Memory B cell (primary cell): ENCODE results near the gene OR10X1.
A peak's percentile ranks its signal among the peaks of the same experiment; 100 is the strongest.

Experiments
- ATAC-seq: fragments of 150-1000 bp; cut with Tn5 transposase; 2 replicates; pipeline ENCODE4 v1.10.0; 2021; ENCODE audit warnings: low read depth, mild to moderate bottlenecking, moderate library complexity
- DNase-seq, 2 donors: peaks; one replicate each; pipeline ENCODE4 v3.0.0; 2022; ENCODE audit warnings: low spot score in 2 of 2
- H3K27ac Mint-ChIP-seq: one replicate; pipeline ENCODE4 v1.8.0; 2022; ENCODE audit warnings: mild to moderate bottlenecking, moderate library complexity, mixed read lengths
- H3K27me3 Mint-ChIP-seq: one replicate; pipeline ENCODE4 v1.8.0; 2022; ENCODE audit warnings: mixed read lengths
- H3K36me3 Mint-ChIP-seq: one replicate; pipeline ENCODE4 v1.8.0; 2022; ENCODE audit warnings: mild to moderate bottlenecking, mixed read lengths
- H3K4me1 Mint-ChIP-seq: one replicate; pipeline ENCODE4 v1.8.0; 2022; ENCODE audit warnings: mixed read lengths
- H3K4me3 Mint-ChIP-seq: one replicate; pipeline ENCODE4 v1.8.0; 2022; ENCODE audit warnings: mild to moderate bottlenecking, moderate library complexity, mixed read lengths
- H3K9me3 Mint-ChIP-seq: one replicate; pipeline ENCODE4 v1.8.0; 2022; ENCODE audit warnings: mixed read lengths

The OR10X1 gene, protein sequence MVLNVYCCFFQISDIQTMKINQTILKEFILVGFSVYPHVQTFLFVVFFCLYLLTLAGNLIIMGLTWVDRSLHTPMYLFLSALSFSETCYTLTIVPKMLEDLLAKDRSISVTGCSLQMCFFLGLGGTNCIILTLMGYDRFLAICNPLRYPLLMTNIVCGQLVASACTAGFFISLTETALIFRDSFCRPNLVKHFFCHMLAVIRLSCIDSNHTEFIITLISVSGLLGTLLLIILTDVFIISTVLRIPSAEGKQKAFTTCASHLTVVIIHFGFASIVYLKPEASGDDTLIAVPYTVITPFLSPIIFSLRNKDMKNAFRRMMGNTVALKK

DNA sequence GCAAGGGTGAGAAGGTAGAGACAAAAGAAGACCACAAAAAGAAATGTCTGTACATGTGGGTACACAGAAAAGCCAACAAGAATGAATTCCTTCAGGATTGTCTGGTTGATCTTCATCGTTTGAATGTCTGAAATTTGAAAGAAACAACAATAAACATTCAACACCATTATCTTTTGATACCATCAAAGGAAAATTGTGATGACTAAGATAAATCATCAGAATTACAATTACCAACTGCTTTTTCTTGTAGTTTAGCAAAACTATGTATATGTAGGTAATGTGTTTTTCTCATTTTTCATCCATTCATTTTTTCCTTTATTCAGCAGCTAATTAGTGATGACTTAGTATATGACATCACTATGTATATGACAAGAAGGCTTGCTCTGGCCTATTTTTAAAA lies at the start of gene OR10X1:
Gene OR10X1 (minus strand): TSS at position 167 of the 400 bp plus-strand sequence. CDS start 0 bp downstream, at position 167.
- Mint-ChIP-seq H3K4me1 (no peaks in the 10 kb centered on the region), H3K27ac (no peak within 1 kb of the TSS), H3K27me3 (peaks cover 12% of the 10 kb centered on the region), H3K4me3 (no peak within 1 kb of the TSS), H3K9me3 (no peaks in the 10 kb centered on the region), H3K36me3 (no peaks in the 10 kb centered on the region)
- ATAC-seq (no peak), DNase-seq (no peak)

- no peak for DNase-seq
- Mint-ChIP-seq H3K27ac (no peak overlapping the region), H3K4me1 (peaks cover 9% of the 10 kb centered on the region), H3K9me3 (no peaks in the 10 kb centered on the region), H3K36me3 (no peaks in the 10 kb centered on the region), H3K27me3 (peaks cover 4% of the 10 kb centered on the region), H3K4me3 (no peak overlapping the region)
- ATAC-seq = no peak
These were observed 34.1 kb upstream of the OR10X1 start for GRCh38 chr1:158613764-158614163.

GRCh38 chr1:158611916-158612315 lies 32.2 kb upstream of the OR10X1 start:
- ATAC-seq (no peak), DNase-seq (no peak)
- Mint-ChIP-seq H3K27me3 (peaks cover 3% of the 10 kb centered on the region), H3K4me1 (peaks cover 9% of the 10 kb centered on the region), H3K36me3 (no peaks in the 10 kb centered on the region), H3K9me3 (no peaks in the 10 kb centered on the region), H3K27ac (no peak overlapping the region), H3K4me3 (no peak overlapping the region)

DNA sequence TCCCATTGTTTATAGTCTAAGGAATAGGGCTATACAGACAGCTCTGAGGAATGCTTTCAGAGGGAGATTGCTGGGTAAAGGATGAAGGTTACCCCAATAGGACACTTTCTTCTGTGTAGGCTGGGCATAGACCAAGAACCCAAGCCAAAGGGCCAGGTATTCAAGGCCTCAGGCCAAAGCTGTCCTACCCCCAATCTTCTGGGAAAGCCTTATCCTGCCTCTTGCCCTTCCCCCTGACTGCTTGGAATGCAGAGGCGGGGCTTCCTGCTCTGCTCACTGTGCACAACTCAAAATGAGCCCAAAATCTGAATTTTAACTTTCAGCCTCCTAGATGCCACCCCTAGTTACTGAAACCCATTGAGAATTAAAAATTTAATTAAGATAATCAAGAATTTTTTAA lies 27.6 kb upstream of the OR10X1 start:
- peaks cover 3% of the 10 kb centered on the region for H3K27me3 Mint-ChIP-seq
- ATAC-seq = no peak
- H3K36me3 Mint-ChIP-seq = no peaks in the 10 kb centered on the region
- no peak overlapping the region for H3K27ac Mint-ChIP-seq
- H3K9me3 Mint-ChIP-seq = no peaks in the 10 kb centered on the region
- DNase-seq = no peak
- H3K4me3 Mint-ChIP-seq = no peak overlapping the region
- peaks cover 7% of the 10 kb centered on the region for H3K4me1 Mint-ChIP-seq

DNA sequence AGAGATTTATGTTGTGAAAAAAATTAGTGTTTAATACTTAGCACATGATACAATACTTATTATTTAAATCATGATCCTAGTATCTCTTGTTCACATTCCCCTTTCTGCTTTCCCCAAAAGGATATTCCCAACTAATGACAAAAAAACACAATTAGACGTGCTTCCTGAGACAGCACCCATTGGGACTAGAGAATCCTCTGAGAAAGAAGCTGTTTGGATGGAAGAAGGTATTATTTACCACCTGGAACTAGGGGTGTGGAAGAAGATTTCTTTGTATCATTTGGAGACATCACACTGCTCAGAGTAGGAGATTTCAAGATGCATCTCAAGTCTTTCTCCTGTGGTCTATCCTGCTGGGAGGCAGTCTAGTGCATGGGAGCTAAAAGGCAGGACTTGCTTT lies 25.3 kb upstream of the OR10X1 start, which contains the start of gene OR10Z1:
Gene OR10Z1 (plus strand): TSS at position 301 of the 400 bp plus-strand sequence. CDS start 1,171 bp downstream, outside the sequence.
- H3K27ac Mint-ChIP-seq = no peak within 1 kb of the TSS
- no peaks in the 10 kb centered on the region for H3K4me1 Mint-ChIP-seq
- no peaks in the 10 kb centered on the region for H3K27me3 Mint-ChIP-seq
- no peak within 1 kb of the TSS for H3K4me3 Mint-ChIP-seq
- H3K9me3 Mint-ChIP-seq = no peaks in the 10 kb centered on the region
- no peak for ATAC-seq
- DNase-seq = no peak
- no peaks in the 10 kb centered on the region for H3K36me3 Mint-ChIP-seq

DNA sequence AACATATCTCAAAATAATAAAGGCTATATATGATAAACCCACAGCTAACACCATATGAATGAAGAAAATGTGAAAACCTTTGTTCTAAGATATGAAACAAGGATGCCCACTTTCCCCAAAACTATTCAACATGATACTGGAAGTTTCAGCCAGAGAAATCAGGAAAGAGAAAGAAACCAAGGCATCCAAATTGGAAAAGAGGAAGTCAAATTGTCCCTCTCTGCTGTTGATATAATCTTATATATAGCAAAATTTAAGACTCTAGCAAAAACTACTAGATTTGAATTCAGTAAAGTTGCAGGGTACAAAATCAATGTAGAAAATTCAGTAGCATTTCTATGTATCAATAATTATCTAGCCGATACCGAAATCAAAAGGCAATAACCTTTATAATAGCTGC lies 21.0 kb upstream of the OR10X1 start:
- H3K27me3 Mint-ChIP-seq = peaks cover 7% of the 10 kb centered on the region
- no peak overlapping the region for H3K4me3 Mint-ChIP-seq
- ATAC-seq = no peak

GRCh38 chr1:158586942-158587341 lies 7.2 kb upstream of the OR10X1 start:
- Mint-ChIP-seq H3K36me3 (peaks cover 3% of the 10 kb centered on the region), H3K4me3 (no peak overlapping the region), H3K9me3 (peaks cover 9% of the 10 kb centered on the region), H3K27ac (no peak overlapping the region), H3K27me3 (peaks cover 10% of the 10 kb centered on the region), H3K4me1 (no peaks in the 10 kb centered on the region)
- ATAC-seq (no peak), DNase-seq (no peak)

More for the DNA sequence above, 21.0 kb upstream of the OR10X1 start:
- Mint-ChIP-seq H3K9me3 (peaks cover 17% of the 10 kb centered on the region), H3K27ac (no peak overlapping the region), H3K36me3 (peaks cover 11% of the 10 kb centered on the region), H3K4me1 (no peaks in the 10 kb centered on the region)
- no peak for DNase-seq

- no peak for ATAC-seq
- H3K9me3 Mint-ChIP-seq = peaks cover 7% of the 10 kb centered on the region
- H3K36me3 Mint-ChIP-seq = peaks cover 1% of the 10 kb centered on the region
- DNase-seq = no peak
- no peak overlapping the region for H3K27ac Mint-ChIP-seq
- H3K27me3 Mint-ChIP-seq = peaks cover 11% of the 10 kb centered on the region
- no peak overlapping the region for H3K4me3 Mint-ChIP-seq
- H3K4me1 Mint-ChIP-seq = no peaks in the 10 kb centered on the region
These were observed 4.3 kb upstream of the OR10X1 start for GRCh38 chr1:158583962-158584361.

GRCh38 chr1:158577561-158577960 lies 2.1 kb downstream of the OR10X1 start:
- ATAC-seq = no peak
- Mint-ChIP-seq H3K9me3 (no peaks in the 10 kb centered on the region), H3K27ac (no peak overlapping the region), H3K36me3 (no peaks in the 10 kb centered on the region), H3K4me3 (no peak overlapping the region), H3K27me3 (peaks cover 5% of the 10 kb centered on the region), H3K4me1 (no peaks in the 10 kb centered on the region)
- no peak for DNase-seq

DNA sequence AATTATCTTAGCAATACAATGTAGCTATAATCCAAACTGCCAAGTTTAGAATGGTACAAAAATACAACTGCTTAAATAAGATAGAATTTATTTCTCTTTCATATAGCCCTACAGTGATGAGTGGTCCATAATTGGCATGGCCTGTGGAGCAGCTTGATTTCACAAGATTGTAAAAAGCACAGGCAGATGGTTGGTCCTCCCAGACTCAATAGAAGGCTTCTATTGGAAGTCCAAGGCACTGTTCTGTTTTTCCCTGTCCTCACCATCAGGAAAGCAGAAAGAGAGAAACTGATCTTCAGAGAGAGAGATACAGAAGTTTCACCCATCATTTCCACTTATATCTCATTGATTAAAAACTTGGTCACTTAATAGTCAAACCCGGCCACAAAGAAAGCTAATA lies 7.5 kb downstream of the OR10X1 start:
- DNase-seq (no peak), ATAC-seq (no peak)
- Mint-ChIP-seq H3K27me3 (peaks cover 2% of the 10 kb centered on the region), H3K9me3 (no peaks in the 10 kb centered on the region), H3K4me1 (peaks cover 3% of the 10 kb centered on the region), H3K27ac (no peak overlapping the region), H3K4me3 (no peak overlapping the region), H3K36me3 (no peaks in the 10 kb centered on the region)

DNA sequence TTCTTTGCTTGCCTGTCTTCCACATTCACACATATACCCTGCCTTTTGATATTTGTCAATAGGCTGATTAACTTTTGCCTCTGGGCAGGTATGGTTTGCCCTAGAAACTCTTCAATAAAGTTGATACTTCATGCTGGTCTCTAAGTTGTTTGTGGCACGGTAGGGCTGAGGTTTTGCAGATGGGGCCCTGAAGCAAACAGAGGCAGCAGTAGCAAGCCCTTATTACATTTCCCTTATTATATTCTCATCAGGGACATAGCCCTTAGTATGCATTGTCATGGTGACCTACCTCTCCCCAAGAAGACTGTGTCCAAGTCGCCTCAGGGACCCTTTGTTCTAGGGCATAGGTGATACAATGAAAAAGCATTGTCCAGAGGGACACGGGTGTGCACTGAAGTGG lies 9.2 kb downstream of the OR10X1 start, which contains the start of gene OR6P1:
Gene OR6P1 (minus strand): TSS at position 101 of the 400 bp plus-strand sequence. CDS start 6,976 bp downstream, outside the sequence.
- DNase-seq = no peak
- no peaks in the 10 kb centered on the region for H3K36me3 Mint-ChIP-seq
- no peak within 1 kb of the TSS for H3K4me3 Mint-ChIP-seq
- no peak within 1 kb of the TSS for H3K27ac Mint-ChIP-seq
- H3K9me3 Mint-ChIP-seq = no peaks in the 10 kb centered on the region
- no peak for ATAC-seq
- peaks cover 4% of the 10 kb centered on the region for H3K27me3 Mint-ChIP-seq
- peaks cover 3% of the 10 kb centered on the region for H3K4me1 Mint-ChIP-seq

GRCh38 chr1:158564608-158565007 lies 15.1 kb downstream of the OR10X1 start:
- peaks cover 5% of the 10 kb centered on the region for H3K27me3 Mint-ChIP-seq

GRCh38 chr1:158563853-158564252 lies 15.8 kb downstream of the OR10X1 start:
- H3K36me3 Mint-ChIP-seq = no peaks in the 10 kb centered on the region
- H3K9me3 Mint-ChIP-seq = peaks cover 5% of the 10 kb centered on the region
- H3K27me3 Mint-ChIP-seq = peaks cover 5% of the 10 kb centered on the region
- ATAC-seq = peak; percentile 68
- peak overlapping the region; percentile 16 for H3K4me3 Mint-ChIP-seq
- DNase-seq = no peak
- H3K4me1 Mint-ChIP-seq = peaks cover 11% of the 10 kb centered on the region
- peak overlapping the region; percentile 82 for H3K27ac Mint-ChIP-seq

More at GRCh38 chr1:158564608-158565007, 15.1 kb downstream of the OR10X1 start:
- ATAC-seq (peak; percentile 77), DNase-seq (peak in 1 of 2 donors; percentile 4)
- H3K9me3 Mint-ChIP-seq = peaks cover 5% of the 10 kb centered on the region
- peak overlapping the region; percentile 32 for H3K4me3 Mint-ChIP-seq
- no peaks in the 10 kb centered on the region for H3K36me3 Mint-ChIP-seq
- H3K27ac Mint-ChIP-seq = peak overlapping the region; percentile 82
- H3K4me1 Mint-ChIP-seq = peaks cover 11% of the 10 kb centered on the region

DNA sequence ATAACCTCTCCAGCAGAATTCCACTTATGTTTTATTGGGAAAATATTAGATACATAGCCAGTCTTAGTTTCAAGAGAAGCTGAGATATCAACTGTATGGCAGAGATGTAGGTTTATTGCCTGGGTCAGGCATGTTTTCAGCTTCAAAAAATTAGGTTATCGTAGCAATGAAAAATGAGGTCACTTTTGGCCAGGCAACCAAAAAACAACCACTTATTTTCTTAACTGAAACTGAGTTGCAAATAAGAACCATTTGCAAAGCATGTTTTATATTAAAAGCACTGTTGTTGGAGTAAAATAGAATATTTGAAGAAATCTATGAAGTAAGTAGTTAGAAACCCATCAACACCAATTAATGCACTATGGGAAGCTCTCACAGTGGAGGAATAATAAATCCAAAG lies 20.0 kb downstream of the OR10X1 start:
- H3K4me1 Mint-ChIP-seq = peaks cover 11% of the 10 kb centered on the region
- peaks cover 5% of the 10 kb centered on the region for H3K9me3 Mint-ChIP-seq
- ATAC-seq = no peak
- H3K27me3 Mint-ChIP-seq = peaks cover 3% of the 10 kb centered on the region
- no peaks in the 10 kb centered on the region for H3K36me3 Mint-ChIP-seq
- H3K27ac Mint-ChIP-seq = no peak overlapping the region
- DNase-seq = no peak
- no peak overlapping the region for H3K4me3 Mint-ChIP-seq

- Mint-ChIP-seq H3K27me3 (peaks cover 3% of the 10 kb centered on the region), H3K9me3 (no peaks in the 10 kb centered on the region), H3K27ac (no peak within 1 kb of the TSS), H3K4me3 (no peak within 1 kb of the TSS), H3K36me3 (no peaks in the 10 kb centered on the region), H3K4me1 (no peaks in the 10 kb centered on the region)
- DNase-seq (no peak), ATAC-seq (no peak)
These were observed 25.3 kb downstream of the OR10X1 start, which contains the start of gene OR6Y1 for GRCh38 chr1:158554352-158554751. Gene OR6Y1 (minus strand): TSS chr1:158554405. CDS start chr1:158548105, 6,300 bp downstream.
